Effector CD8-positive, alpha-beta T cell (primary cell): Measurements from ENCODE around the gene DEUP1.

Experiments used
- DNase-seq: peaks from one replicate; lab custom pipeline; 2025; lab: John Stamatoyannopoulos, UW

DEUP1 gene

GRCh38 chr11:93478841-93479240 is 148.3 kb downstream of the DEUP1 start:
- DNase-seq = no peak

DNA sequence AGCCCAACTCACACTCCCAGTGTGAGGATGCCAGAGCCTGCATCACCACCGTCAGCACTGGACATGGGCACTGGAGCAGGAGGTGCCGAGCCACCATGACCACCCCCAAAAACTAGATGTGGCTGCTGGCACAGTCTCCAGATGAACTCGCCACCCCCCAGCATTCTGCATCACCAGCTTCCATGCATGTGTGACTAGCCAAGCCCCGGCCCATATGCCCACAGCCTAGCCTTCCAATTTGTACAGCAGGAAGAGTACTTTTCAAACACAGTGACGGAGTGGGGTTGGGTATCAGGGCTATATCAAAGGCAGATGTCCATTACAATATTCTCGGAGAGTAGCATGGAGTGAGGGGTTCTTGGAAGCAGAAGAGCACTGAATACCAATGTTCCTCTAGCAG is 149.7 kb downstream of the DEUP1 start:
- no peak for DNase-seq

DNA sequence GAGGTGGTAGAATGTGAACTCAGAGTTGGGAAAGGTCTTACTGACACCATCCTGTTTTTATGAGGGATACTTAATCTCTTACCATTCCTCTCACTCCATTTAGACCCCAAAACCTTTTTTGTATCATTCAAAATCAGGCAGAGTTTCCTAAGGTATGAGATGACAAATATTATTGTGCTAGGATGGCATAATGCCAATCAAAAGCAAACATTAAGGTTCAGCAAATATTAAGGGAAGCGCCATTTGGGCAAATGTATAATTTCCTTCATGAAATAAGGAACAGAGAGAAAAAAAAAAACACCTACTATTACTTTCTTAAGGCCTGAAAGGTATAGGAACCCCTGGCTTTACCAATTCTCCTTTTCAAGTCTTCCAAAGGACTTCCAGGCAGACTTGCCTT is 150.2 kb downstream of the DEUP1 start:
- DNase-seq = no peak

- no peak for DNase-seq
Measured at GRCh38 chr11:93481279-93481678, 150.7 kb downstream of the DEUP1 start.

DNA sequence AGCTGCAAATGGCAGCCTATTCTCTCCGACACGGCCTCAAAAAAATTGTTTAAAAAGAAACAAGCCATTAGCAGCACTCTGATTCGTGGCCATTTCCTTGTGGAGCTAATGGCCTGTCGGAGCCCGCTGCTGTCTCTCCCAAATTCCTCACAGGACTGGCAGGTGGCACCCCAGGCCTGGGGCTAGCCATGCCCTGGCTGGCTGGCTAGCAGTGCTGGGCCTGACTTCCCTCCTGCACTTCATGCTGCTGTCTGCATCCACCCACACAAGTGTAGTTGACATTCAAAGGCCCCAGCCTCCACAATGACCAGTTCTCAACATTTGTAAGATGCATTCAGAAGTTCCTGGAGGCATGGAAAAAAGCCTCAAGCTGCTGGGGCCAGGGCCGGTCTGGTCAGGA is 151.2 kb downstream of the DEUP1 start:
- DNase-seq = no peak

- DNase-seq = no peak
Measured at GRCh38 chr11:93482556-93482955, 152.0 kb downstream of the DEUP1 start.

DNA sequence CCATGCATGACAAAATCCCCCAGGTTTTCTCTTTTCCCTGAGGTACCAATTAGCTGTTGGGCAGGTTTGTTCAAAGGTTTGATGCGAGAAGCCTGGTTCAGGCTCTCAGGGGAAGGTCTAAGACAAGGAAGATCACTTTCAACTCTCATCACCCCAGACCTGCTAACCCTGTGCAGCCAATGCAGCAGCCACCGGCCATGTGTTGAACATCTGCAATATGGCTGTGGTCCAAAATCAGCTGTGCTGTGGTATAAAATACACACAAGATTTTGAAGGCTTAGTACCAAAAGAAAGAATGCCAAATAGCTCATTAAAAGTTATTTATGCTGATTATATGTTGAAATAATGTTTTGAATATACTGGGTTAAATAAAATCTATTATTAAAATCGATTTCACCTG is 154.2 kb downstream of the DEUP1 start:
- DNase-seq = no peak

DNA sequence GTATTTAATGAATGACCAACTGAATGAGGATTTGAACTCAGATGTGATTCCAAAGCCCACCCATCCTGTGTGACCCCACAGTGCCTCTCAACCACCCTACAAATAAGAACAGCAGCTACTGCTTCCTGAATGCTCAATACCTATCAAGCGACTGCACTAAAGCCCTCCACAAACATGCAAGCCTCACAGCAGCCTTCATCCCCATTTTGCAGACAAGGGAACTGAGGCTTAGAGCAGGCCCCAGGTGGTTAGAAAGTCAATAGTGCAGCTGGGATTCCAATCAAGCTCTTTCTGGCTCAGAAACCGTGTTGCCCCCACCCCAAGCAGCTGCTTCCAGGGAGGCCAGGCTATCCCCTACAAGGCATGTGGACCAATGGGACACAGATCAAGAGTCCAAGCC is 155.4 kb downstream of the DEUP1 start:
- no peak for DNase-seq

DNA sequence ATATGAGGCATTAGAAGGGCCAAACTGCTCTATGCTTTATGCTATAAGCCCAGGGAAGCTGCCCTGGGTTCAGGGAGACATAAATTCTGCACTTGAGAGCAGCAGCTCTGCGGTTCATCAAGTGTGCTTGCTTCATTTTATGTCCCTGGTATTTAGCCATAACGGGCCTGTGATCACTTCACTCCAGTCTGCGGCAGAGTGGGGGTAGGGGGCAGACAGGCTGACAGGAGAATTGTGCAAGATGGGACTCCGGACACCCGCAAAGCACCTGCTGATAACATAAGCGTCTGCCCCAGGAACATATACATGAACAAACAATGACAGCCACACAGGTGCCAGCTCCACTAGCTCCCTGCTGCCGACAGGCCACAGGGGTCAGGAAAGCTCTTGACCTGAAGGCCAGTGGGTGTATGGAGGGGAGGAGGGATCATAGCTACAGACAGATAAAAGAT is 156.5 kb downstream of the DEUP1 start:
- no peak for DNase-seq
